ENCODE data around the gene CERS6.

Gene CERS6

DNA sequence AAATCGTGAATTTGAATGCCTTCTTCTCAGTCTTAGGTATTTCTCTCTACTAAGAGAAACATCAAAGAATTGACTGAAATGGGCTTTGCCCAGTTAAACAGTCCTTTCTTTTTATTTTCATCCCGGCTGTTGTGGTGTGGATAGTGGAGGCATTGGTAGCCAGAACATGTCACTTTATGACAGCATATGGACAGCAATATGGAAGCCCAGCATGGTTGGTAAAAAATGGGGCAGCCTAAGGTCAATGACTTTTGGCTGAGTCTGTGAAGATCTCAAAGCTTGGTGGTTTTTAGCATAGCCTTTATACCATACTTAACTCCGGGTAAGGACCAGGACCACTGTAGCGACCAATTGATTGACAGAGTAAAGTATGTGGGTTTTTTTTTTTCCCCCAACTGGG is 3.2 kb downstream of the CERS6 start:
- Histone ChIP-seq H3K9me3 (ENCODE audit: control insufficient read depth in 1 of 2, low read length in 2 of 2) (no peaks in the 10 kb centered on the region), H3K4me3 (ENCODE audit: low read depth in 1 of 2, low read length in 2 of 2) (peak overlapping the region in 1 of 2 donors; percentile 87), H3K36me3 (ENCODE audit: control insufficient read depth in 1 of 2, insufficient read depth in 2 of 2, low read length in 2 of 2) (no peaks in the 10 kb centered on the region), H3K27me3 (ENCODE audit: low read depth, low read length) (no peaks in the 10 kb centered on the region), H3K4me1 (ENCODE audit: control insufficient read depth in 1 of 2, insufficient read depth in 2 of 2, low read length in 2 of 2) (peaks cover 0 to 23% of the 10 kb centered on the region in 2 donors), H3K27ac (ENCODE audit: low read length) (no peak overlapping the region)

- Histone ChIP-seq H3K27ac (ENCODE audit: low read length) (no peak overlapping the region), H3K4me1 (ENCODE audit: control insufficient read depth in 1 of 2, insufficient read depth in 2 of 2, low read length in 2 of 2) (peaks cover 0 to 23% of the 10 kb centered on the region in 2 donors), H3K9me3 (ENCODE audit: control insufficient read depth in 1 of 2, low read length in 2 of 2) (no peaks in the 10 kb centered on the region), H3K27me3 (ENCODE audit: low read depth, low read length) (no peaks in the 10 kb centered on the region), H3K4me3 (ENCODE audit: low read depth in 1 of 2, low read length in 2 of 2) (no peak overlapping the region), H3K36me3 (ENCODE audit: control insufficient read depth in 1 of 2, insufficient read depth in 2 of 2, low read length in 2 of 2) (no peaks in the 10 kb centered on the region)
These were observed 4.5 kb downstream of the CERS6 start for GRCh38 chr2:168460571-168460970.

- H3K27ac ChIP-seq (ENCODE audit: low read length): no peak overlapping the region
- no peaks in the 10 kb centered on the region for H3K27me3 ChIP-seq (ENCODE audit: low read depth, low read length)
- no peak overlapping the region for H3K4me3 ChIP-seq (ENCODE audit: low read depth in 1 of 2, low read length in 2 of 2)
- H3K9me3 ChIP-seq (ENCODE audit: control insufficient read depth in 1 of 2, low read length in 2 of 2): no peaks in the 10 kb centered on the region
- H3K4me1 ChIP-seq (ENCODE audit: control insufficient read depth in 1 of 2, insufficient read depth in 2 of 2, low read length in 2 of 2): peaks cover 7 to 28% of the 10 kb centered on the region in 2 donors
- no peaks in the 10 kb centered on the region for H3K36me3 ChIP-seq (ENCODE audit: control insufficient read depth in 1 of 2, insufficient read depth in 2 of 2, low read length in 2 of 2)
These were observed 5.3 kb downstream of the CERS6 start for GRCh38 chr2:168461178-168461941.

GRCh38 chr2:168461942-168462331 is 5.9 kb downstream of the CERS6 start:
- H3K27ac ChIP-seq (ENCODE audit: low read length): no peak overlapping the region
- H3K4me3 ChIP-seq (ENCODE audit: low read depth in 1 of 2, low read length in 2 of 2): no peak overlapping the region
- H3K27me3 ChIP-seq (ENCODE audit: low read depth, low read length): no peaks in the 10 kb centered on the region
- no peaks in the 10 kb centered on the region for H3K36me3 ChIP-seq (ENCODE audit: control insufficient read depth in 1 of 2, insufficient read depth in 2 of 2, low read length in 2 of 2)
- H3K9me3 ChIP-seq (ENCODE audit: control insufficient read depth in 1 of 2, low read length in 2 of 2): no peaks in the 10 kb centered on the region
- H3K4me1 ChIP-seq (ENCODE audit: control insufficient read depth in 1 of 2, insufficient read depth in 2 of 2, low read length in 2 of 2): peaks cover 12 to 34% of the 10 kb centered on the region in 2 donors

GRCh38 chr2:168462543-168463045 is 6.5 kb downstream of the CERS6 start:
- H3K4me1 ChIP-seq (ENCODE audit: control insufficient read depth in 1 of 2, insufficient read depth in 2 of 2, low read length in 2 of 2): peaks cover 19 to 38% of the 10 kb centered on the region in 2 donors

DNA sequence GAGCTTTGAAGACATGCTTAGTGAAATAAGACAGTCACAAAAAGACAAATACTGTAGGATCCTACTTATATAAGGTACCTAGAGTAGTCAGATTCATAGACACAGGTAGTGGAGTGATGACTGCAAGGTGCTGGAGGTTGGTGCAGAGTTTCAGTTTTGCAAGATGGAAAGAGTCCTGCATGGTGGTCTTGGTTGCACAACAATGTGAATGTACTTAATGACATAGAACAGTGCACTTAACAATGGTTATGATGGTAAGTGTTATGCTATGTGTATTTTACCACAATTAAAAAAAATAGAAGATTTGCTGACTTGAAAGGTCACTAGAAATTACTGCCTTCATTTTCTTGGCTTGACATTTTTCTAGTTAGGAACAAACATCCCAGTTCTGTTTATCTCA is 9.5 kb downstream of the CERS6 start:
- no peak overlapping the region for H3K4me3 ChIP-seq (ENCODE audit: low read depth in 1 of 2, low read length in 2 of 2)
- no peaks in the 10 kb centered on the region for H3K36me3 ChIP-seq (ENCODE audit: control insufficient read depth in 1 of 2, insufficient read depth in 2 of 2, low read length in 2 of 2)
- H3K9me3 ChIP-seq (ENCODE audit: control insufficient read depth in 1 of 2, low read length in 2 of 2): no peaks in the 10 kb centered on the region
- H3K27ac ChIP-seq (ENCODE audit: low read length): no peak overlapping the region
- peaks cover 29 to 45% of the 10 kb centered on the region in 2 donors for H3K4me1 ChIP-seq (ENCODE audit: control insufficient read depth in 1 of 2, insufficient read depth in 2 of 2, low read length in 2 of 2)
- H3K27me3 ChIP-seq (ENCODE audit: low read depth, low read length): no peaks in the 10 kb centered on the region

More at GRCh38 chr2:168462543-168463045, 6.5 kb downstream of the CERS6 start:
- no peaks in the 10 kb centered on the region for H3K27me3 ChIP-seq (ENCODE audit: low read depth, low read length)
- no peak overlapping the region for H3K4me3 ChIP-seq (ENCODE audit: low read depth in 1 of 2, low read length in 2 of 2)
- H3K27ac ChIP-seq (ENCODE audit: low read length): no peak overlapping the region
- no peaks in the 10 kb centered on the region for H3K36me3 ChIP-seq (ENCODE audit: control insufficient read depth in 1 of 2, insufficient read depth in 2 of 2, low read length in 2 of 2)
- no peaks in the 10 kb centered on the region for H3K9me3 ChIP-seq (ENCODE audit: control insufficient read depth in 1 of 2, low read length in 2 of 2)

GRCh38 chr2:168466190-168466737 is 10.2 kb downstream of the CERS6 start:
- H3K36me3 ChIP-seq (ENCODE audit: control insufficient read depth in 1 of 2, insufficient read depth in 2 of 2, low read length in 2 of 2): no peaks in the 10 kb centered on the region
- H3K27ac ChIP-seq (ENCODE audit: low read length): peak overlapping the region; percentile 14
- peak overlapping the region in 1 of 2 donors; percentile 4 for H3K4me3 ChIP-seq (ENCODE audit: low read depth in 1 of 2, low read length in 2 of 2)
- no peaks in the 10 kb centered on the region for H3K27me3 ChIP-seq (ENCODE audit: low read depth, low read length)
- no peaks in the 10 kb centered on the region for H3K9me3 ChIP-seq (ENCODE audit: control insufficient read depth in 1 of 2, low read length in 2 of 2)
- peaks cover 29 to 43% of the 10 kb centered on the region in 2 donors for H3K4me1 ChIP-seq (ENCODE audit: control insufficient read depth in 1 of 2, insufficient read depth in 2 of 2, low read length in 2 of 2)

DNA sequence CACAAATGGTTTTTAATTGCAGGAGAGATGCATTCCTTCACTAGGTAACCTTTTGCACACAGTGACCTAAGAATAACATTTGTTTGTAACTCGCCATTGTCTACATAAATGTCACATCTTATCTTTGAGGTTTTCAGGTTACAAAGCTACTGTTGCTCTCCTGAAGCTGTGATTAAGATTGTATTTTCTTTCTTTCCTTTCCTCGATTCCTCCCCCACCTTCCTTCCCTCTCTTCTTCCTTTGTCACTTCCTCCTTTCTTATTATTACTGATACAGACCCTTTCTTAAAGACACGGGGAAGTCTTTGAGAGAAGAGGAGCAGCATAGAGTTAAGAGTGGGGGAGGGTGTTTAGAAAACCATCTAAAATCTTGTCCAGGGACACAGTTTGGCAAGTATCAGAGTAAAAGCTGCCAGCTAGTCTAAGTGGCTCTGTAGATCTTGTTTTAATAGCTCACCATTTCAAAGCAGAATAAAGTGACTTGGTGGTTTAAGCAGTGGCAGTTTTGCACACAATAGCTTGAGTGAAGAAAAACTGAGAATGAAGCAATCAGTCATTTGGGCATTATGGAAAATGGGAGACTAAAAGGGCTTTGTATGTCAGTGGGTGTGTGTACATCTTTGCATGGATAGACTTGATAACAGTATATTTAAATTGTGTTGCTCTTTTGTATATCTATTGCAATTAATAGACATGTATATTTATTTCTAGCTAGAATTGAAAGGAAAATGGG is 10.9 kb downstream of the CERS6 start:
- H3K4me1 ChIP-seq (ENCODE audit: control insufficient read depth in 1 of 2, insufficient read depth in 2 of 2, low read length in 2 of 2): peaks cover 29 to 37% of the 10 kb centered on the region in 2 donors
- H3K27me3 ChIP-seq (ENCODE audit: low read depth, low read length): no peaks in the 10 kb centered on the region
- H3K36me3 ChIP-seq (ENCODE audit: control insufficient read depth in 1 of 2, insufficient read depth in 2 of 2, low read length in 2 of 2): no peaks in the 10 kb centered on the region
- H3K4me3 ChIP-seq (ENCODE audit: low read depth in 1 of 2, low read length in 2 of 2): peak overlapping the region in 1 of 2 donors; percentile 4
- no peaks in the 10 kb centered on the region for H3K9me3 ChIP-seq (ENCODE audit: control insufficient read depth in 1 of 2, low read length in 2 of 2)
- H3K27ac ChIP-seq (ENCODE audit: low read length): no peak overlapping the region

DNA sequence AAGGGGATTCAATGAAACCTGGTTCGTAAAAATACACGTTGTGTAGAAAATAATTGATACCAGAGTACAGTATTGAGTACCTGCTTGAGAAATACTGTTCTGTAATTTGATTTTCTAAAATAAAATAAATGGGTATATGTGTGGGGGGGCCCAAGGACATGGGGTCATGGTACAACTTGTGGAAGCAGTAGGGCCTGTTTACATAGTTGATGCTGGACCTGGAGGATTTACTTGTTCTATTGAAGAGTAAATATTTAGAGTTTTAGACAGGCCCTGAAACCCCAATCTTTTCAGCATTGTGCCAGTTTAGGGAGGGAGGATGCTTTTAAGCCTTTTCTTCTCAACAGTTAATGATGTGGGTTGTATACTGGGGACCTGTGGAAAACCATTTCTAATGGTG is 11.7 kb downstream of the CERS6 start:
- peaks cover 29 to 37% of the 10 kb centered on the region in 2 donors for H3K4me1 ChIP-seq (ENCODE audit: control insufficient read depth in 1 of 2, insufficient read depth in 2 of 2, low read length in 2 of 2)
- no peak overlapping the region for H3K4me3 ChIP-seq (ENCODE audit: low read depth in 1 of 2, low read length in 2 of 2)
- no peaks in the 10 kb centered on the region for H3K36me3 ChIP-seq (ENCODE audit: control insufficient read depth in 1 of 2, insufficient read depth in 2 of 2, low read length in 2 of 2)
- no peak overlapping the region for H3K27ac ChIP-seq (ENCODE audit: low read length)
- H3K27me3 ChIP-seq (ENCODE audit: low read depth, low read length): no peaks in the 10 kb centered on the region
- no peaks in the 10 kb centered on the region for H3K9me3 ChIP-seq (ENCODE audit: control insufficient read depth in 1 of 2, low read length in 2 of 2)

GRCh38 chr2:168468354-168468753 is 12.3 kb downstream of the CERS6 start:
- no peak overlapping the region for H3K27ac ChIP-seq (ENCODE audit: low read length)
- H3K36me3 ChIP-seq (ENCODE audit: control insufficient read depth in 1 of 2, insufficient read depth in 2 of 2, low read length in 2 of 2): no peaks in the 10 kb centered on the region
- H3K9me3 ChIP-seq (ENCODE audit: control insufficient read depth in 1 of 2, low read length in 2 of 2): no peaks in the 10 kb centered on the region
- no peak overlapping the region for H3K4me3 ChIP-seq (ENCODE audit: low read depth in 1 of 2, low read length in 2 of 2)
- no peaks in the 10 kb centered on the region for H3K27me3 ChIP-seq (ENCODE audit: low read depth, low read length)
- peaks cover 29 to 37% of the 10 kb centered on the region in 2 donors for H3K4me1 ChIP-seq (ENCODE audit: control insufficient read depth in 1 of 2, insufficient read depth in 2 of 2, low read length in 2 of 2)

DNA sequence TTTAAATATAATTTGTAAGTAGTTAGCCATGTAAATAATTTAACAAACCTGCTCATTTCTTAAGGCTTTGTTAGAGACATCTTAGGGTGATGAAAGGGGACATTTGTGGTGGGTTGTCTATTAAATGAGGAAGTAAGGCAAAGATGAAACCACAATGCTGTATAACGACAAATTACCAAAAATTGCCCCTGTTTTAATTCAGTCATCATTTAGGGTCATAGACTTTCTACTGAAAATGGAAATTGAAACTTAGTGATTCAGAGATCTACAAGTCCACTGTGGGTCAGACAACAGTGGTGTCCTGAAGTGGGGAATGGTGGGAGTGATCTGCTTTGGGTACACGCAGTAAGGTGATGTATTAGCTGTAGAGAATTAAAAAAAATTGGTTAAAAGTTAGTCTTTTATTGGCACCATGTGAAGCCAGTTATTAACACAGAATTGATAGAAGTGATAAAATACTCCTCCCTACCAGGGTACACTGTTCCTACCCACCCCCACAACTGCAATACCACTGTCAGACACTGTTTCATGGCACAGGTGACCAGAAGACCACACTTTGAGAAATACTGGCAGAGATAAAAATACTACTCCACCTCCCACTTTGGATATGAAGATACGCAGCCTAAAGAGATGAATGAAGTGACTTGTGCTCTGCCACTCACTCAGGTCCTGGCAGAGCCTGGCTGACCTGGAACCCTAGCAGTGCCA is 13.4 kb downstream of the CERS6 start:
- Histone ChIP-seq H3K4me3 (ENCODE audit: low read depth in 1 of 2, low read length in 2 of 2) (no peak overlapping the region), H3K27me3 (ENCODE audit: low read depth, low read length) (no peaks in the 10 kb centered on the region), H3K9me3 (ENCODE audit: control insufficient read depth in 1 of 2, low read length in 2 of 2) (no peaks in the 10 kb centered on the region), H3K36me3 (ENCODE audit: control insufficient read depth in 1 of 2, insufficient read depth in 2 of 2, low read length in 2 of 2) (no peaks in the 10 kb centered on the region), H3K4me1 (ENCODE audit: control insufficient read depth in 1 of 2, insufficient read depth in 2 of 2, low read length in 2 of 2) (peaks cover 29 to 37% of the 10 kb centered on the region in 2 donors), H3K27ac (ENCODE audit: low read length) (no peak overlapping the region)

Data from muscle layer of duodenum (tissue), 2 donors.